NCI-H748 (cell line): ENCODE data around the gene CR1.
"Not testable (repeated sequence)": the region's sequence is repeated elsewhere in the genome, so short reads cannot be mapped to it uniquely, and the experiment has no call there.

ENCODE experiments used
- DNase-seq: peaks from one replicate; lab custom pipeline; 2025; ENCODE audit not compliant: unreplicated experiment; lab: John Stamatoyannopoulos, UW

The CR1 gene

GRCh38 chr1:207579436-207579799, 83.5 kb downstream of the CR1 start:
- DNase-seq = peak; percentile 71

GRCh38 chr1:207581496-207582153, 85.7 kb downstream of the CR1 start:
- no peak for DNase-seq

DNA sequence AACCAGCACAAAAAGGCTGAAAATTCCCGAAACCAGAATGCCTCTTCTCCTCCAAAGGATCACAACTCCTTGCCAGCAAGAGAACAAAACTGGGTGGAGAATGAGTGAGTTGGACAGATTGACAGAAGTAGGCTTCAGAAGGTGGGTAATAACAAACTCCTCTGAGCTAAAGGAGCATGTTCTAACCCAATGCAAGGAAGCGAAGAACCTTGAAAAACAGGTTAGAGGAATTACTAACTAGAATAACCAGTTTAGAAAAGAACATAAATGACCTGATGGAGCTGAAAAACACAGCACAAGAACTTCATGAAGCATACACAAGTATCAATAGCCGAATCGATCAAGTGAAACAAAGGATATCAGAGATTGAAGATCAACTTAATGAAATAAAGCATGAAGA, 93.5 kb downstream of the CR1 start:
- DNase-seq = not testable (repeated sequence)

- DNase-seq = not testable (repeated sequence)
Observed at GRCh38 chr1:207591205-207591604, 95.2 kb downstream of the CR1 start.

DNA sequence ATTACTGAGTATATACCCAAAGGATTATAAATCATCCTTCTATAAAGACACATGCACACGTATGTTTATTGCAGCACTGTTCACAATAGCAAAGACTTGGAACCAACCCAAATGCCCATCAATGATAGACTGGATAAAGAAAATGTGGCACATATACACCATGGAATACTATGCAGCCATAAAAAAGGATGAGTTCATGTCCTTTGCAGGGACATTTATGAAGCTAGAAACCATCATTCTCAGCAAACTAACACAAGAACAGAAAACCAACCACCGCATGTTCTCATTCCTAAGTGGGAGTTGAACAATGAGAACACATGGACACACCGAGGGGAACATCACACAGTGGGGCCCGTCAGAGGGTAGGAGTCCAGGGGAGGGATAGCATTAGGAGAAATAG, 98.1 kb downstream of the CR1 start:
- DNase-seq = not testable (repeated sequence)

- DNase-seq = no peak
Observed at GRCh38 chr1:207603777-207604176, 107.8 kb downstream of the CR1 start.

- DNase-seq = no peak
Observed at GRCh38 chr1:207605444-207606361, 109.7 kb downstream of the CR1 start.

- no peak for DNase-seq
Observed at GRCh38 chr1:207606362-207606755, 110.4 kb downstream of the CR1 start.

- no peak for DNase-seq
Observed at GRCh38 chr1:207612762-207613161, 116.8 kb downstream of the CR1 start.

DNA sequence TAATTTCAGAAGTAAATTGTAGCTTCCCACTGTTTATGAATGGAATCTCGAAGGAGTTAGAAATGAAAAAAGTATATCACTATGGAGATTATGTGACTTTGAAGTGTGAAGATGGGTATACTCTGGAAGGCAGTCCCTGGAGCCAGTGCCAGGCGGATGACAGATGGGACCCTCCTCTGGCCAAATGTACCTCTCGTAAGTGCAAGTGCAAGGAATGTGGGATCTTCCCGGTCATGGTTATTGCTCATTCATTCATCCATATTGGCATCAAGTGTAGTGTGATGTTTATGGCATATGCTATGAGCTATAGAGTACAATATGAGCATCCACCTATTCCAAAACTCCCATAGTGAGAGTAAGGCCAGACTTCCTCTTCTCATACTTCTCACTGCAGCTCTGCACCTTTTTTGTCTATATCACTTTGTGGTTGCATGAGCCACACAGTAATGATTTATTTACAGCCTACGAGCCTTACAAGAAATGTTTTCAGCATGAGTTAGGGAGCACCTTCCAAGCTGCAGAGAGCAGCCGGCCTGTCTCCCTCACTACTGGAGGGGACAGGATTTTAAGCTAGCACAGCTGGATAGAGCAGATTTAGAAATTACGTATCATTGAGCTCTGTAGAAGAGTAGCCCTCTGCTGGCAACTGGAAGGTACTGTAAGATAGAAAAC, 124.0 kb downstream of the CR1 start:
- peak; percentile 49 for DNase-seq

DNA sequence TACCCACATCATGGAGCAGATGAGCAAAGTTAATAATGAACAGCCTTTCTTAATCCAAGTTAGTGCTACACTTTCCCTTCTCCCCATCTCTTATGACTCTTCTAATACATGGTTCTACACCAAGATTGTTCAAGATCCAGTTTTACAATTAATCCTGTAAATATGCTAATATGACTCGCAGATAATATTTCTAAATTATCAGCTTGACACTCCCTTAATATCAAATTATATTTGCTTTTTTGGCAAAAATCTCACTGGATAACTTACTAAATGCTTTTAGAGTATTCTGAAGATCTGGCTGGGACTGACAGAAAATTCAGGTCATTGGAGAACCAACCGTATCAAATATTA, 124.6 kb downstream of the CR1 start:
- no peak for DNase-seq

GRCh38 chr1:207625504-207626071, 129.6 kb downstream of the CR1 start:
- not testable (repeated sequence) for DNase-seq

DNA sequence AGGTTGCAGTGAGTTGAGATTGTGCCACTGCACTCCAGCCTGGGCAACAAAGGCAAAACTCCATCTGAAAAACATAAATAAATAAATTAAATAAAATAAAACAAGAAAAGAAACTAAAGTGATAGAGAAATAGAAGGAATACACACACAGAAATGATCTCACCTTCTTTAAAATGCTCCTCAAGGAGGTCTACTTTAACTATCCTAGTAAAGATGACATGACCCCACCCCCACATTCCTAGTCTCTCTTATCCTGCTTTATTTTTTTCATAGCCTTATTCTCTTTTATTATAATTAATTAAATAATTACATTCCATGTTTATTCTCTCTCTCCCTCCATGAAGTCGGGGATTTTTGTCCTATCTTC, 131.0 kb downstream of the CR1 start:
- DNase-seq = no peak

DNA sequence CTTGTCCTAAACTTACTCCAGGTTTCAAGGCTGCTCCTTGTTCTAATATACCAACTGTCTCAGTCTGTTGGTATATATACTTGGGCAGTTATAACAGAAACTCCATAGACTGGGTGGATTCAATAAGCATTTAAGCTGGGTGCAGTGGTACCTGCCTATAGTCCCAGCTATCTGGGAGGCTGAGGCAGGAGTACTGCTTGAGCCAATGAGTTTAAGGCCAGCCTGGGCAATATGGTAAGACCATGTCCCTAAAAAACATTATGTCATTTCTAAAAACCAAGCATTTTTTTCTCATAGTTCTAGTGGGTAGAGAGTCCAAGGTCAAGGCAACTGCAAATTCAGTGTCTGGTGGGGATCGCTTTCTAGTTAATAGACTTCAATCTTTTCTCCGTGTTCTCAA, 131.5 kb downstream of the CR1 start:
- DNase-seq = no peak

DNA sequence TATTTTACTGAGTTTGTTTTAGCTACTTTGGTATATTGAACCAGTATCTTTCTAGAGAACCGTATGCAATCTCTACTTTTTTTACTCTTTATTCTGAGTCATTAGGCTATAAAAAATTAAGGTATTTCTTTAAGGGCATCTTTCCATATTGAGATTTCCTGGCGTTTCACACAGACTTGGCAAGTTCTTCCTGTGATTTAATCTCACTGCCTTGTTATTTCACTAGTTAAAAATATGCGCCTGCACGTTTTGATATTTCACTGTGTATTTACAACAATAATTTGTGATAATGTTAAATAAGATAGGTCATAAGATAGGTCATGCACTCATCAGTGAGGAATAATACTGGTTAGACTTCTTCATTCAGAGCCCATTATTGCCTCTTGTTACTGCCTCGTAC, 132.8 kb downstream of the CR1 start:
- no peak for DNase-seq

DNA sequence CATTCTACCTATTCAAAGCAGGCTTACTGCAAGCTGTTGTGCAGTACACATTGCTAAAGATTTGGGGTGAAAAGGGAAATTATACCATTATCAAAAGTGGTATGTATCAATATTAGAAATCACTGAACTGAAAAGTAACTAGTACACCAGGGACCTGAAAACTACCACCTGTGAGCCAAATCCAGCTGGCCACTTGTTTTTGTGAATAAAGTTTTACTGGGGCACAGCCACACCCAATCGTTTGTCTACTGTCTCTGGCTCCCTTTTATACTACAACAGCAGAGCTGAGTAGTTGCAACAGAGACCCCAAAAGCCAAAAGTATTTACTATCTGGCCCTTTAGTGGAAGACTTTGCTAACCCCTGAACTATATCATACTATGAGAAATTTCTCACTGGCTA, 135.2 kb downstream of the CR1 start:
- no peak for DNase-seq

- DNase-seq = no peak
Observed at GRCh38 chr1:207633226-207633625, 137.3 kb downstream of the CR1 start.

- DNase-seq = not testable (repeated sequence)
Observed at GRCh38 chr1:207633699-207634289, 137.8 kb downstream of the CR1 start.

DNA sequence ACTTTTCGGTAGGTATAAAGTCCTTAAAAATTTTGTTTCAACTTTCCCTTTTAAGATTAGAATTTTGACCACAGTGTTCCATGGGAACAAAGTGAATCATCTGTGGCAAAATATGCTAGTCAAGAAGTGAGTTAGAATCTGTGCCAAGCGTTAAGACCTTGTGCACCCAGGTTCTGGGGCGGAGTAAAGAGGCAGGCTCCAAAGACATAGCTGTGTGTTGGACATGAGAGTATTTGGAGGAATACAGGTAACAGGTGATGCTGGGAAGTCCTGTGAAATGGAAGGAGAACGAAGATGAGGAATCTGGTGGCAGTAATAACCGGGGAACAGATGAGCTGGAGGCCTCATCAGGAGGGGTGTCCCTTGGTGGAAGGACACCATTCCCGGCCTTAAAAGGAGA, 138.3 kb downstream of the CR1 start:
- not testable (repeated sequence) for DNase-seq

- peak; percentile 76 for DNase-seq
Observed at GRCh38 chr1:207635569-207636186, 139.7 kb downstream of the CR1 start.
